Activated CD4-positive, alpha-beta T cell treated with anti-CD3 and anti-CD28 coated beads, Interleukin-2, amount 50 U/mL, for 24 hours (primary cell): ENCODE measurements around the gene PRKCA.

Experiments used
- DNase-seq, 2 donors: peaks; one replicate each; pipeline ENCODE4 v3.0.0-alpha.2; 2020; ENCODE audit warnings: low read depth in 1 of 2, low spot score in 1 of 2

Gene PRKCA

DNA sequence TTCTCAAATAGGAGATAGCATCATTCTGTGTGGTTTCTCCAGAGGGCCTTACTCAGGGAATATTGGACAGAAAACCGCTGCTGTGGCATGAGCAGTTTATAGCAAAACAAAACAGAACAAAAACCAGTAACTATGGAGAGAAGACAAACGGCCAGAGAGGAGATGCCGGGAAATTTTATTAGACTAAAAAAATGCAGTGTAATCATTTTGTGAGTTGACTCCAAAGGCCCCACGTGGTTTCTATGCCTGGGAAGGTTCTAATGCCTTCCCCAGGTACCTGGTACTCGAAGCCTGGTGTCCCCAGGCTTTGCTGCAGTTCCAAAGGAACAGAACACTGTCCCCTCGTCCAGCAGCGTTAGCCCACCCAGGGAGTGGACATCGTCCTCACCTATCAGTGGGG lies 519.6 kb downstream of the PRKCA start:
- DNase-seq: no peak

- no peak for DNase-seq
These were observed 524.4 kb downstream of the PRKCA start for GRCh38 chr17:66826856-66827255.

GRCh38 chr17:66829386-66829864 lies 527.0 kb downstream of the PRKCA start:
- DNase-seq: no peak

DNA sequence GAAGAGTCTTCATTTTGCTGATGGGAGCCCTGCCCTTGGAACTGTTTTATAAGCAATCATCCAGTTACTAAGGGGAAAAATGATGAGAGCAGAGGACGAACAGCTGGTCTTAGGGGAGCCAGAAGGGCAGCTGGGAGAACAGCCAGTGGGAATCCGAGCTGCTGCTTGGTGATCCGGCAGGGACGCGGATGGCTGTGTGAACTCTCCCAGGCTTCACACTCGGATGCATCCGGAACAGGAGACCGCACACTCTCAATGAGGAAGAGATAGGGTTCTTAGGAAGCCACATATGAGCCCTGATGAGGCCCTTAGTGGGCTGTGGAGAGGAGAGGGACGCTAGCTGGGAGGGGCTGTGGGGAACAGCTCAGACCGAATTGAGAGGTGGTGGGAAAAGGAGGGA lies 527.5 kb downstream of the PRKCA start:
- no peak for DNase-seq

DNA sequence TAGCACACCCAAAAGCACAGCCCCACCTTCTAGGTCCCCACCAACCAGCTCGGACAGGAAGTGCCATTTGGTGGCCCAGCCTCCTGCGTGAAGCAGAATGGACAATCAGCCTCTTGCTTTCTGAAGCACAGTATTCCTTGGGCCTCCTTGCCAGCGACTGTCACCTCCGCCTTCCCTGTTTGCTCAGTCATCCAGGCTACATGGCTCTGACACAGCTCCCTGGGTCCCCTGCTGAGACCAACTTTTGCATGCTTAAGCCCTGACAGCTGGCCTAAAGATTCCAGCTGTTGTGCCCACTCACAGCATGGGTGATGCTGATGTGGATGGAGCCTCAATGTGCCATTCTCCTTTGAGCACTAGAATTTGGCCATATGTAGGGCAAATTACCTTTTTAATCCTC lies 528.0 kb downstream of the PRKCA start:
- no peak for DNase-seq

DNA sequence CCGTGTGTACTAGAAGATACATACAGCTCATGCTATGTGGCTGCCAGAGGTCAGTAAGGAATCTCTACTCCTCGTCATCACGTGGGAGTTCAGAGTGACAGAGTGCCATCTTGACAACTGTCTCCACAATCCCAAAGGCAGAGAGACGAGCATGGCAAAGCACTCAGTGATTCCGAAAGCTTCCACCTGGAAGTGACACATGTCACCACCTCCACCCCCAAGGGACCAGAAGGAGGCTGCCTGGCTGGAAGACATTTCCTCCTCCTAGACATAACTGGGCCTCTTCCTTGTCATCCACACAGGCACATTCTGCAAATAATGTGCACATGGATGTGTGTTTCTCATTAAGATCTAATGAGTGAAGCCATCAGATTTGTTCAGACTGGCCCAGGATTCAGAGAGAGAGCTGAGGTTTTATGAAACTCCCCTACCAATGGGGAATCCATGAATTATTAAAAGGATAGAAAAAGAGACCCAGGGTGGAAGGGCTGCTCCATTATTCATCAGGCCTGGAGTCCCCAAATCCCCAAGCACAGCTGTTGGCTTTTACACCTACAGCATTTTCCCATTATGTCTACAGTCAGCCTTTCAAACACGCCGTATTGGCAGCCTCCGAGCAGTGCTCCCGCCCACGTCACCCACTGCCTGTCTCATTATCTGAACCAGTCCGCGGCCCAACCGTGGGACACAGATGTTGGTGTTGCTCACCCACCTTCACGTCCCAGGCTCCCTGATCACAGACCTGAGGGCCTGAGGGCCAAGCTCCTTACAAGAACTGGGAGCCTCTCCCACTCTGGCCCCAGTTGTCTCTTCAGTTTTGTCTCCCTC lies 529.2 kb downstream of the PRKCA start:
- no peak for DNase-seq

- no peak for DNase-seq
These were observed 530.8 kb downstream of the PRKCA start for GRCh38 chr17:66833201-66833600.

DNA sequence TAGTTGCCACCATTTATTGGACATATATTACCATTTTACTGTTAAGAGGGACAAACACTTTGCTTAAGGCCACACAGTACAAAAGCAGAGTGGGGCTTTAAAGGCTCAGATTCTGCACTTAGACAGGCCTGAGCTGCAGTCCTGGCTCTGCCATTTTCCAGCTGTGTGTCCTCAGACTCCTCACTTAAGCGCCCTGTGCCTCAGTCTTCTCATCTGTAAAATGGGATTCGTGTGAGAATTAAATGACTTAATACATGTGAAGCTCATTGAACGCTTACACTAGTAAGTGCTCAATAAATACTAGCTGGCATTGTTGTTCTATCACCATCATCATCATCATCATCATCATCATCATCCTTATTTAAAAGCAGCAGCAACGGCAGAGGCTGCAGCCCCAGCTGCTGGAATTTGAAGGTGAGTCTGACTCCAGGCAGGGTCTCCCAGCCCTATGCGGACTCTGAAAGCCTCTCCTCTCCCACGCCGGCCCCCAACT lies 532.1 kb downstream of the PRKCA start:
- no peak for DNase-seq

DNA sequence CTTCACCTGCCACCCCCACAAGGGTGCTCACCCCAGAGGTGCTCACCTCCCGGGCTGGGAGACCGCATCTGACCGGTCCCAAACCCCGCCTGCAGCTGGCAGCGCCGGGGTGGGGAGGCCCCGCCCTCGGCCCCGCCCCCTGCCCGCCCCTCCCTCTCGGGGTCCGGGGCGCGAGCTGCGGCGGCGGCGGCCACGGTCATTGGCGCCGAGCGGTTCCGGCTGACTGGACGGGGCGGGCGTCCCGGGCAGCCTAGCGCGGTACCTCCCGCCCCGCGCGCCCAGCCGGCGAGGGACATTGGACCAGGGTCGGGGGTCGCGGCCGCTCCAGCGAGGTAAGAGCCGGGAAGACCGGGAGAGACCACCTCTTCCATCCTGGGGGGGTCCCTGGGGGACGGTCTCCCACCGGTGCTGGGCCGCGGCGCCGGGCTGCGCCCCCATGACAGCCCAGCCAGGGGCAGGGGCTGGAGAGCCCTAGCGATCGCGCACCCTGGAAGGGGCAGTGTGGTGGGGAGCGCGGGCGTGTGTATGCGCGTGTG lies 532.6 kb downstream of the PRKCA start, which contains the start of gene CACNG5:
Gene CACNG5 (plus strand): TSS at position 199 of the 536 bp plus-strand sequence. CDS start 42,216 bp downstream, outside the sequence.
- DNase-seq: no peak

DNA sequence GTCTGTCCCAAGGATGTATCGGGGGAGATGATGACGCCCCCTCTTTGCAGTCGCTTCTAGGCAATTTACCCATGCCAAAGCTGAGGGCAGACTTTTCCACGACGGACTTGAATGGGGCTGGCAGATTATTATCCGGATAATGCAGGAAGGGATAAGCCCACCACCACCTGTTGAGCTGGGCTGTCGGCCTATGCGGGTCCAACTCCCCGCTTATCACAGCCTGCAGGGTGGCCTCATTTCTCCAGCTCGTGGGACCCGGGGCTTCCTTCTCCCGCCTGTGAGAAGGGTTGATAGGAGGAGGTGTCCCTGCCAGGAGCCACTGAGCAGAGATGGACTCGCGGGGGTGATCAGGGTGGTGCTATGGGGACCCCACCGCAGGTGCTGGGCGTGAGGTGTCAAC lies 533.1 kb downstream of the PRKCA start:
- no peak for DNase-seq

DNA sequence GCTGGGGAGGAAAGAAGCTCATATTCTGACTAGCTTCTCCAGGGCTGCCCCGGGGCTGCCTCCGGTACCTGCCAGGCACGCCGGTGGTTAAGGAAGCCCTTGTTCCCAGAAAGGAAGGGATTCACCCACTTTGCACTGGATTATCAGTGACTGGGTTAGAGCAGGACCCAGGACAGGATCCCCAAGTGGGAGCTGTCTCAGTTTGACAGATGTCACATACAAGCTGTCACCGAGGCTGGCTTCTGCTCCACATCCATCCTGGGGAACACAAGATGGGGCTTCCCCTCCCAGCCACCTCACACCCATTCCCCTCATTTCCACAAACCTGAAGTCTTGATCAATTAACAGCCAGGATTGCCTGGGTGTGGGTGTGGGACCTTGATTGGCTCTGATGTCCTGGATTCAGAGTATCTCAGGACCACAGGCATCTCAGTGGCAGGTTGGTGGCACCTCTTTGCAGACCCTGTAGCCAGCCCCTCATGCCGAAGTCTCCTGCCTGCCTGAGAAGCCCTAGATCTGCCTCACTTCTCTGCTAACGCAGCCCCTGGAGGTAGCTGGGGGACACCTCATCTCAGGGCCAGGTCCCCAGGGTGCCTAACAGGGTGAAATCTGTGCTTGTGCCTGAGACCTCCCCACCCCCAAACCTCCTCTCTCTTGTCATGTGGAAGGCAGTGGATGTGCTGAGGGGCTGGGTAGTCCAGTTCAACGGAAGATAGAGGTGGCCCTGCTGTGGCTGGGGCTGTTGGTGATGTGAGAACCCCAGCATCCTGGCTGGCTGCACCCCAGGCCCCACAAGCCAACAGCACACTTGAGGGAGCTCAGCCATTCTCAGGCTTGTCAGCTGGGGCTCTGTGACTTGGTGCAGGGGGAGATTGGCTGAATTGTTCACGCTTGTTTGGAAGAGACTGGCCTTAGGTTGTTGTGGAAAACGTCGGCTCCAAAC lies 533.9 kb downstream of the PRKCA start:
- DNase-seq: no peak

- no peak for DNase-seq
These were observed 534.8 kb downstream of the PRKCA start for GRCh38 chr17:66837226-66837625.

- no peak for DNase-seq
These were observed 535.7 kb downstream of the PRKCA start for GRCh38 chr17:66837885-66838665.

DNA sequence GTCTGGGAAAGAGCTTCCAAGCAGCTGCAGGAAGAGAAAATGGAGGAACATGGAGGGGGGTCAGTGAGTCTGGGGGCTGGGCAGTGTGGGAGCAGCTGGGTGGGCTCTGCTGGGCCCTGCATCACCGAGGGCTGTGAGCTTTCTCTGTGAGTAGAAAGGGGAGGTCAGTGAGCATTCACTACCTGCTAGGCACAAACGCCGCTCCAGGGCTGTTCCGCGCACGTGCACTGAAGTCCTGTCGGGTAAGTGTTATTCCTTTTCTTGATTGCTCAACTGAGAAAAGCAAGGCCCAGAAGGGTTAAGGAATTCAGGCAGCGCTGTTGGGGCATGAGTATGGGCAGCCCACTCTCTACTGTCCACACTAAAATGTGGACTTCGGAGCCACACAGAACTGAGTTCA lies 537.2 kb downstream of the PRKCA start:
- no peak for DNase-seq

- DNase-seq: no peak
These were observed 537.6 kb downstream of the PRKCA start for GRCh38 chr17:66840061-66840460.

GRCh38 chr17:66841328-66841727 lies 538.9 kb downstream of the PRKCA start:
- DNase-seq: no peak

DNA sequence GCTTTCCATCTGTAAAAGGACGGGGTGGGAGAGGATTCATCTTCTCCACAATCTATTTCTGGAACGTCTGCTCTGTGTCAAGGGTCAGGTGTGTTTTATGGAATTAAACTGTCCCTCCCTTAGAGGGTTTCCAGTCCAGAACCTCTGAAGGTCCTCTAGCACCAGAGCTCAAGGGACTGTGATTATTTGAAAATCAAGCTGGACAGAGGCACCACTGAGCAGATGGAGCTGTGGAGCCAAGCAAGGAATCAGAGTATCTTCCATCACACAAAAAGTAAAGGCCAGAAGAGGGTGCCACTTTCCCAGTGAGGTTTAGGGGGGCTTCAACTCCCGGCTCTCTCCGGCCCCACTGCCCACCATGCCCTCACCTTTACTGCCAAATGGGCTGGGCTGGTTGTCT lies 539.3 kb downstream of the PRKCA start:
- DNase-seq: no peak

- no peak for DNase-seq
These were observed 540.1 kb downstream of the PRKCA start for GRCh38 chr17:66842505-66842904.

GRCh38 chr17:66842959-66843358 lies 540.5 kb downstream of the PRKCA start:
- DNase-seq: no peak

GRCh38 chr17:66843627-66844026 lies 541.2 kb downstream of the PRKCA start:
- DNase-seq: no peak

- no peak for DNase-seq
These were observed 545.3 kb downstream of the PRKCA start for GRCh38 chr17:66847704-66848103.
